Chondrocyte (in vitro differentiated cells): ENCODE measurements around the gene CD55. TPM values are rescaled to one million over a fixed set of nuclear protein-coding genes. Genes with fewer than 3 reads are reported as not detected.

Experiments
- DNase-seq: peaks from one replicate; pipeline ENCODE4 v3.0.0; 2021; ENCODE audit warnings: mixed read lengths, low spot score
- H3K27ac Mint-ChIP-seq: one replicate; pipeline ENCODE4 v1.8.0; 2021; ENCODE audit warnings: mild to moderate bottlenecking, moderate library complexity, mixed read lengths; ENCODE audit not compliant: unreplicated experiment
- H3K27me3 Mint-ChIP-seq: 2 replicates; pipeline ENCODE4 v1.8.0; 2021; ENCODE audit warnings: low read depth, mixed read lengths
- H3K36me3 Mint-ChIP-seq: 2 replicates; pipeline ENCODE4 v1.8.0; 2021; ENCODE audit warnings: low read depth, mixed read lengths
- H3K4me1 Mint-ChIP-seq: 2 replicates; pipeline ENCODE4 v1.8.0; 2021; ENCODE audit warnings: low read depth, mild to moderate bottlenecking, mixed read lengths
- H3K4me3 Mint-ChIP-seq: one replicate; pipeline ENCODE4 v1.8.0; 2021; ENCODE audit warnings: mild to moderate bottlenecking, moderate library complexity, mixed read lengths; ENCODE audit not compliant: unreplicated experiment
- H3K9me3 Mint-ChIP-seq: 2 replicates; pipeline ENCODE4 v1.8.0; 2021; ENCODE audit warnings: low read depth, mixed read lengths
- CTCF ChIP-seq: fragments of 200-600 bp; sonication (generic); IDR thresholded peaks from 2 replicates; pipeline ENCODE4 v1.5.0; 2021; ENCODE audit warnings: antibody characterized with exemption, mild to moderate bottlenecking, moderate library complexity
- total RNA-seq: library from RNA; stranded (reverse); gene quantifications from 3 replicates; pipeline ENCODE4 v1.2.1, GENCODE V29; 2021

CD55 gene
- total RNA-seq, 1 donor from 2014 or later, result 4.7 TPM

GRCh38 chr1:207355060-207355459 is 33.6 kb downstream of the CD55 start:
- no peaks in the 10 kb centered on the region for H3K36me3 Mint-ChIP-seq
- no peak overlapping the region for H3K4me3 Mint-ChIP-seq
- TF ChIP-seq CTCF, result no peak
- H3K4me1 Mint-ChIP-seq, result peaks cover 14% of the 10 kb centered on the region
- peaks cover 10% of the 10 kb centered on the region for H3K27me3 Mint-ChIP-seq
- no peak for DNase-seq
- H3K27ac Mint-ChIP-seq, result no peak overlapping the region
- peaks cover 8% of the 10 kb centered on the region for H3K9me3 Mint-ChIP-seq

DNA sequence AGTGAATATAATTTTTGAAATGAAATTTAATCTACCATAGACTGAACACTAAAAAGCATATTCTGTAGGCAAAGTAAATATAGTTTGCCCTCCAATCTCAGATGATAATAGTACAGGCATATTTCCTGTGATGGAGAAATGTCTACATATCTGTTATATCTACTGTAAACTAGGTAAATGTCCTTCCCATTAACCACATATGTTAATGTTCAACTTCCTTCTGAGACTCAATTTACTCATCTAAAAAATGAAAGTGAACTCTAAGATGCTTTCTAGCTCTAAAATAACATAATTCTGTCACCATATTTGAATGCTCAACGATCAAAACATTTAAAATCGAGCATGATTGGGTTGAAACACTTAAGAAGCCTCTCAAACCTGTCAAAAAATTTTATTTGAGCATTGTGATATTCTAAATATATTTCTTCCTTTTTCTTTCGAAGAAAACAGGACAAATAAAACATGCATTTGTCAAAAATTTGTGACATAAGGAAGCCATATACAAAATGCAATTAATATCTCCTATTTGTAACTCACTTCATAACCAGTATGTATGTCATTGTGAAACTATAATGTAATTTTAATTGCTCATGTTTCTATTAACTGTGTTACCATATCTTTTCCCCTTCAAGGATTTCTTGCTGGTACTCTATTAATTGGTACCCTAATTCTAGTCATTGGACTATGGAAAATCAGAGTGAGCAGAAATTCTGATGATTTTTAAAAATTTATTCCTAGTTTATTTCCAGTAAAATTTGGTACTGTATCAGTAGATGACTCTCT is 34.2 kb downstream of the CD55 start:
- H3K36me3 Mint-ChIP-seq, result no peaks in the 10 kb centered on the region
- no peak for DNase-seq
- no peak overlapping the region for H3K4me3 Mint-ChIP-seq
- no peak for TF ChIP-seq CTCF
- H3K27ac Mint-ChIP-seq, result no peak overlapping the region
- peaks cover 10% of the 10 kb centered on the region for H3K27me3 Mint-ChIP-seq
- peaks cover 13% of the 10 kb centered on the region for H3K4me1 Mint-ChIP-seq
- peaks cover 2% of the 10 kb centered on the region for H3K9me3 Mint-ChIP-seq

DNA sequence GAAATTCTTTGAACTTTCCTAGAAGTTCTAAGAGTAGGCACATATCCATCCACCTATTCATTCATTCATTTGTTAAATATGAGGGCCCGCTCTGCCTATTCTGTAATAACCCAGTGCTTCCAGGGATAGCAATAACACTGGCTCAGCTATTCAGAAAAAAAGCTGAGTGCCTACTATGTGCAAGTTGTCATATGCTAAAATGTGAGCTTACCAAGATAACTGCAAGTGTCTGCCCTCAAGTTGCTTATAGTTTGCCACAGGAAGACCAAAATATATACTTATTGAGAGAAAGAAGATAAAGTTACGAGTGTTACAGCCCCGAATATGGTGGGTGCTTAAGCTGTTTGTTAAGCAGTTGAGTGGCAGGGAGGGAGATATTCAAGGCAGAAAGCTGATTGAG is 39.6 kb downstream of the CD55 start:
- no peaks in the 10 kb centered on the region for H3K9me3 Mint-ChIP-seq
- H3K36me3 Mint-ChIP-seq, result no peaks in the 10 kb centered on the region
- H3K27ac Mint-ChIP-seq, result no peak overlapping the region
- DNase-seq, result no peak
- no peak overlapping the region for H3K4me3 Mint-ChIP-seq
- peaks cover 9% of the 10 kb centered on the region for H3K27me3 Mint-ChIP-seq
- TF ChIP-seq CTCF, result no peak
- H3K4me1 Mint-ChIP-seq, result no peaks in the 10 kb centered on the region

DNA sequence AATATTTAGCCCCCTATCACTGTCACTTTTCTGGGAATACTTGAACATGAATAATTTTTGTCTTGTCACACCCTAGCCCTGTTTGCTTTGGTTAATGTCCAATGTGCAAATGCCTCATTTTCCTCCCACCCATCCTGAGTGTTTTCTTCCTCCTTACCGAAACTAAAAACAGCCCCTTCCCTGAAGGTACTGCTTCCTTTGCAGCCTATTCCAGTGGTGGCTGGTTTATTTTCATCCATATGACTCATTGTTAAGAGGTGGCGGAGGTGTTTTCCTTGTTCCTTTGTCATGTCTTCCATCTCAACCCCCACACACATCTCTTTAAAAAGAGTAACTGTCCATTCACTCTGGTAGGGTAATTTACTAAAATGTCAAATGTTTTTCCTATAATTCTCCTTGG is 40.4 kb downstream of the CD55 start:
- Mint-ChIP-seq H3K36me3 (no peaks in the 10 kb centered on the region), H3K4me3 (no peak overlapping the region), H3K4me1 (no peaks in the 10 kb centered on the region), H3K9me3 (no peaks in the 10 kb centered on the region), H3K27me3 (peaks cover 6% of the 10 kb centered on the region), H3K27ac (no peak overlapping the region)
- no peak for TF ChIP-seq CTCF
- DNase-seq, result no peak

DNA sequence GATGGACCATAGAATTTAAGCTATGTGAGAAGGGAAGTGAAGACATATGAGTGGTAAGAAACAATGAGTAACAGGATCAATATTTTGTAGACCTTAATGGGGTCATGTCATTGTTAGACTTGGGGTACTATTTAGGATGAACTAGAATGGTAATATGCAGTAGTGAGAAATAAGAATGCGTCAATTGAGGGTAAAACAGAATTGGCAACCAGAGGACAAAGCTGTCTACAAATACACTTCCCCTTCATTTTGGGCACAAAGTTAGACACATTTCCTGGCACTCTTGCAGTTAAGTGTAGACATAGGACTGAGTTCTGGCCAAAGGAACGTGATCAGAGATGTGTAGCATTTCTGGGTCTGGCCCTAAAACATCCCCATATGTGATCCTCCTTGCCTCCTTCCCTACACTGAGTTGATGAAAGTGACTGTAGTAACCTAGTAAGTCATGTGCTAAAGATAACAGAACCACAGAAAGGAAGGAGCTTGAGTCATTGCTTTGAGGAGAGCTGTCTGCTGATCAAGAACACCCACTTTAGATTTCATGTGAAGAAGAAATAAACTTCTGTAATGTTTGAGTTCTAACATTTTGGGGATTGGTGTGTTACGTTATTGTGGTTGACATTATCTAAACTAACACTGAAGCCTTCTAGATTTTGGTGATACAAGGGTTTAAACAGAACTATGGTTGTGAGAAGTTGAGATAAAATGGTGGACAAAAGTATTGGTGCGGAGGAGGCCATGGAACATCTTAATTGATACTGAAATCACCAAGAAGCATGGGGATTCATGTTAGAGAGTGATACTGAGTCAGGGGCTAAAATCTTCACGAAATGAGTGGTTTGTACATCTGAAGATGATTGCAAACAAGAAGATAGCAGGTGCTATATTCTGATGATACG is 41.7 kb downstream of the CD55 start:
- no peaks in the 10 kb centered on the region for H3K9me3 Mint-ChIP-seq
- no peak for DNase-seq
- no peak for TF ChIP-seq CTCF
- H3K27me3 Mint-ChIP-seq, result peaks cover 2% of the 10 kb centered on the region
- no peaks in the 10 kb centered on the region for H3K4me1 Mint-ChIP-seq
- H3K27ac Mint-ChIP-seq, result no peak overlapping the region
- H3K4me3 Mint-ChIP-seq, result no peak overlapping the region
- H3K36me3 Mint-ChIP-seq, result no peaks in the 10 kb centered on the region
